Measurements from ENCODE around the gene GCK. TPM values are rescaled to one million over a fixed set of nuclear protein-coding genes. Genes with fewer than 3 reads are reported as not detected.

The GCK gene
- total and polyA plus RNA-seq, 2 donors (not counting 1 experiment from before 2014, with no cell fraction given): 0.22 to 0.24 TPM

DNA sequence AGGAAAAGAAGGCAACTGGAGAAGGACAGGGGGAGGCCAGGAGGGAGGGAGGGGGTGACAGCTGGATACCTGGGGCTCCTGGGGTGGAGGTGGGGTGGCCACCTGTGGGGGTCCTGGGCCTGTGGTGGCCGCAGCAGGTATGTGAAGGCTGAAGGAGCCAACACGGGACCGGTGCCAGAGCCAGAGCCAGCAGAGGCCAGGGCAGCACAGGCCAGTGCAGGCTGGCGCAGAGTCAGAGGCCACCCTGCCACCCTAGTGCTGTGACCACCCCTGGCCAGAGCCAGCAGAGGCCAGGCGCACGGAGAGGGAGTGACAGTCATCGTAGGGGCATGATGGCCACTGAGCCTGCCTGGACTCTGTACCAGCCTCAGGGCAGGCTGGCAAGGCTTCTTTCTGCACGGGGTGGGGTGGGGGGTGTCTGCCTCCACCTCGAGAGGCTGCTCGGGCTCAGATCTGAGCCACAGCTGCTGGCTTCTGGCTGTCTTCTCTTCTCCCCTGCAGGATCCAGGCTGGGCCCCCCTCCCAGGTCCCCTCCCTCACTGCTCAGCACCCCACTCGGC lies 40.4 kb upstream of the GCK start:
- H3K27me3 ChIP-seq (replicated peaks in 1 of 4; ENCODE audit: control extremely low read depth in 1 of 4, control insufficient read depth in 3 of 4, insufficient read depth in 4 of 4, low read length in 3 of 4): peaks cover 0 to 6% (median 0%) of the 10 kb centered on the region in 4 experiments
- H3K9me3 ChIP-seq (ENCODE audit: control extremely low read depth in 1 of 3, control insufficient read depth in 2 of 3, insufficient read depth in 1 of 3, low read length in 2 of 3): no peaks in the 10 kb centered on the region
- H3K4me3 ChIP-seq (ENCODE audit: control extremely low read depth in 1 of 5, extremely low read depth in 1 of 5, insufficient read depth in 1 of 5, low read depth in 2 of 5, low read length in 4 of 5): no peak overlapping the region
- ATAC-seq (ENCODE audit: low read depth) (no peak), DNase-seq (no peak)
- Mint-ChIP-seq H3K4me1 (no peaks in the 10 kb centered on the region), H3K9me3 (ENCODE audit: insufficient read depth) (no peaks in the 10 kb centered on the region), H3K27me3 (peaks cover 8% of the 10 kb centered on the region), H3K4me3 (no peak overlapping the region), H3K27ac (no peak overlapping the region)
- intact Hi-C loops (cut with micrococcal nuclease): no loop called here
- H3K27ac ChIP-seq (ENCODE audit: low read length in 2 of 2): no peak overlapping the region
- no peak overlapping the region for H3K4me2 ChIP-seq (replicated peaks; ENCODE audit: low read depth, low read length, poor library complexity, severe bottlenecking)
- TF ChIP-seq, protein P1, sequence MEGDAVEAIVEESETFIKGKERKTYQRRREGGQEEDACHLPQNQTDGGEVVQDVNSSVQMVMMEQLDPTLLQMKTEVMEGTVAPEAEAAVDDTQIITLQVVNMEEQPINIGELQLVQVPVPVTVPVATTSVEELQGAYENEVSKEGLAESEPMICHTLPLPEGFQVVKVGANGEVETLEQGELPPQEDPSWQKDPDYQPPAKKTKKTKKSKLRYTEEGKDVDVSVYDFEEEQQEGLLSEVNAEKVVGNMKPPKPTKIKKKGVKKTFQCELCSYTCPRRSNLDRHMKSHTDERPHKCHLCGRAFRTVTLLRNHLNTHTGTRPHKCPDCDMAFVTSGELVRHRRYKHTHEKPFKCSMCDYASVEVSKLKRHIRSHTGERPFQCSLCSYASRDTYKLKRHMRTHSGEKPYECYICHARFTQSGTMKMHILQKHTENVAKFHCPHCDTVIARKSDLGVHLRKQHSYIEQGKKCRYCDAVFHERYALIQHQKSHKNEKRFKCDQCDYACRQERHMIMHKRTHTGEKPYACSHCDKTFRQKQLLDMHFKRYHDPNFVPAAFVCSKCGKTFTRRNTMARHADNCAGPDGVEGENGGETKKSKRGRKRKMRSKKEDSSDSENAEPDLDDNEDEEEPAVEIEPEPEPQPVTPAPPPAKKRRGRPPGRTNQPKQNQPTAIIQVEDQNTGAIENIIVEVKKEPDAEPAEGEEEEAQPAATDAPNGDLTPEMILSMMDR (IDR thresholded peaks at IDR 0.05): no peak
- H2AFZ ChIP-seq (ENCODE audit: insufficient read depth, low read depth, low read length, poor library complexity, severe bottlenecking): no peak overlapping the region
- no peak overlapping the region for H3K9ac ChIP-seq (ENCODE audit: low read length)
- POLR2A ChIA-PET: no interaction called here
- H3K79me2 ChIP-seq (ENCODE audit: control insufficient read depth, insufficient read depth, low read length): no peaks in the 10 kb centered on the region
- H3K36me3 ChIP-seq (replicated peaks in 1 of 2; ENCODE audit: control extremely low read depth in 1 of 2, control insufficient read depth in 1 of 2, extremely low read depth in 1 of 2, insufficient read depth in 2 of 2, low read length in 1 of 2): no peaks in the 10 kb centered on the region
- no peaks in the 10 kb centered on the region for H3K4me1 ChIP-seq (ENCODE audit: control insufficient read depth in 2 of 2, insufficient read depth in 2 of 2, low read length in 2 of 2)
- H4K20me1 ChIP-seq (ENCODE audit: control insufficient read depth, insufficient read depth, low read length, poor library complexity, severe bottlenecking): no peaks in the 10 kb centered on the region
- WGBS (ENCODE audit: insufficient coverage): 90% methylated on average over 10 of the region's 11 CpGs
- CTCF ChIA-PET: no interaction called here

DNA sequence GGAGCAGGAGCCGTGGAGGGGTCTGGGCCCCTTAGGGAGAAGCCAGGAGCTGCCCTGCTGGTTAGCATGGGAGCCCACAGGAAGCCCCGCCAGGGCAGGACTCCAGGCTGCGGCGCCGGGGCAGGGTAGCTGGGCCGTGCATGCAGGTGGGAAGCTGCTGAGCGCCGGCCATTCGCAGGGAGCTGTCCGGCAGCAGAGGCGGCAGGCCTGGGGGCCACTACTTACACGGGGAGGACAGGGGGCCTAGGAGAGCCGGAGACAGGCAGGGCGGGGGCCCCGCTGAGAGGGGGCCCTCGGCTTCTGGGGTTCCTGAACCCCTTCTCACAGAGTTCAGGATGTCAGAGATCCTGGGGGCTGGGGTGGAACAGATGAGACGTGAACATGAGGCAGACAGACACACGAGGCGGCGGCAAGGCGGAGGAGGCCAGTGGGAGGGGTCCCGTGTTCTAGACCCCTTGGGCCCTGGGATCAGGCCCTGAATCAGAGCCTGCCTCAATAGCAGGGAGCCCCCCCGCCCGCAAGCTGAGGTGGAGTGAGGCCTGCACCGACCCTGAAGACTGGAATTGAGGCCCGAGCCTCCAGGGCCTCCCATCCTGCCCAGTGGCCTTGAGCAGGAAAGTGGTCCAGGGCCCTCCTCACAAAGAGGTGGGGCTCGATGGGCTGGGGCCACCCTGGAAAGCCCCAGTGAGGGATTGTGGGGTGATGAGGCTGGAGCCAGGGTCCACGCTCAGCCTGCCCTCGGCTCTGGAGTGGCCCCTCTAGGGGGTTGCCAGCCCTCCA lies 39.5 kb upstream of the GCK start:
- Histone ChIP-seq H3K9me3 (ENCODE audit: control extremely low read depth in 1 of 3, control insufficient read depth in 2 of 3, insufficient read depth in 1 of 3, low read length in 2 of 3) (no peaks in the 10 kb centered on the region), H4K20me1 (ENCODE audit: control insufficient read depth, insufficient read depth, low read length, poor library complexity, severe bottlenecking) (no peaks in the 10 kb centered on the region), H3K79me2 (ENCODE audit: control insufficient read depth, insufficient read depth, low read length) (no peaks in the 10 kb centered on the region), H3K4me3 (ENCODE audit: control extremely low read depth in 1 of 5, extremely low read depth in 1 of 5, insufficient read depth in 1 of 5, low read depth in 2 of 5, low read length in 4 of 5) (no peak overlapping the region), H3K27ac (ENCODE audit: low read length in 2 of 2) (no peak overlapping the region), H3K27me3 (replicated peaks in 1 of 4; ENCODE audit: control extremely low read depth in 1 of 4, control insufficient read depth in 3 of 4, insufficient read depth in 4 of 4, low read length in 3 of 4) (peaks cover 0 to 6% (median 0%) of the 10 kb centered on the region in 4 experiments), H2AFZ (ENCODE audit: insufficient read depth, low read depth, low read length, poor library complexity, severe bottlenecking) (no peak overlapping the region), H3K9ac (ENCODE audit: low read length) (no peak overlapping the region), H3K4me1 (ENCODE audit: control insufficient read depth in 2 of 2, insufficient read depth in 2 of 2, low read length in 2 of 2) (no peaks in the 10 kb centered on the region), H3K4me2 (replicated peaks; ENCODE audit: low read depth, low read length, poor library complexity, severe bottlenecking) (no peak overlapping the region), H3K36me3 (replicated peaks in 1 of 2; ENCODE audit: control extremely low read depth in 1 of 2, control insufficient read depth in 1 of 2, extremely low read depth in 1 of 2, insufficient read depth in 2 of 2, low read length in 1 of 2) (no peaks in the 10 kb centered on the region)
- Mint-ChIP-seq H3K27ac (no peak overlapping the region), H3K27me3 (peaks cover 11% of the 10 kb centered on the region), H3K9me3 (ENCODE audit: insufficient read depth) (no peaks in the 10 kb centered on the region), H3K4me1 (no peaks in the 10 kb centered on the region), H3K4me3 (no peak overlapping the region)
- 91% methylated on average over 25 of the region's 29 CpGs for WGBS (ENCODE audit: insufficient coverage)
- intact Hi-C loops (cut with micrococcal nuclease): no loop called here
- ChIA-PET POLR2A (no interaction called here), CTCF (no interaction called here)
- no peak for DNase-seq
- no peak for TF ChIP-seq EZH2 (IDR thresholded peaks at IDR 0.05; ENCODE audit: borderline replicate concordance, insufficient read depth, low read depth, low read length, poor library complexity, severe bottlenecking)
- TF ChIP-seq, protein P1 (IDR thresholded peaks at IDR 0.05): no peak
- ATAC-seq (ENCODE audit: low read depth): no peak
